Effector memory CD4-positive, alpha-beta T cell (primary cell): ENCODE data around the gene KIF18B.

ENCODE experiments used
- DNase-seq, 3 donors: peaks; one replicate each; pipeline ENCODE4 v3.0.0-alpha.2; 2020
- H3K27ac ChIP-seq: 2 replicates; pipeline ENCODE4 v1.7.0; 2013; ENCODE audit warnings: mild to moderate bottlenecking, low read length, moderate library complexity; ENCODE audit not compliant: insufficient read depth, poor library complexity, severe bottlenecking
- H3K27me3 ChIP-seq: replicated peaks from 2 replicates; pipeline ENCODE4 v1.7.0; 2013; ENCODE audit warnings: mild to moderate bottlenecking, low read length; ENCODE audit not compliant: insufficient read depth, control insufficient read depth, poor library complexity, severe bottlenecking
- H3K36me3 ChIP-seq: 2 replicates; pipeline ENCODE4 v1.7.0; 2013; ENCODE audit warnings: mild to moderate bottlenecking, low read length, moderate library complexity; ENCODE audit not compliant: control insufficient read depth, insufficient read depth
- H3K4me1 ChIP-seq: 2 replicates; pipeline ENCODE4 v1.7.0; 2013; ENCODE audit warnings: low read length, mild to moderate bottlenecking; ENCODE audit not compliant: control insufficient read depth, insufficient read depth, poor library complexity, severe bottlenecking
- H3K4me3 ChIP-seq: 2 replicates; pipeline ENCODE4 v1.7.0; 2013; ENCODE audit warnings: low read length, low read depth, mild to moderate bottlenecking; ENCODE audit not compliant: insufficient read depth, poor library complexity, severe bottlenecking
- H3K9me3 ChIP-seq: 2 replicates; pipeline ENCODE4 v1.7.0; 2013; ENCODE audit warnings: mild to moderate bottlenecking, low read length, moderate library complexity; ENCODE audit not compliant: control insufficient read depth

The KIF18B gene

GRCh38 chr17:44927696-44928095 is 19.9 kb downstream of the KIF18B start:
- DNase-seq, result no peak
- Histone ChIP-seq H3K36me3 (no peaks in the 10 kb centered on the region), H3K27ac (no peak overlapping the region), H3K4me1 (no peaks in the 10 kb centered on the region), H3K27me3 (no peaks in the 10 kb centered on the region), H3K4me3 (no peak overlapping the region), H3K9me3 (no peaks in the 10 kb centered on the region)

- Histone ChIP-seq H3K9me3 (no peaks in the 10 kb centered on the region), H3K4me3 (no peak overlapping the region), H3K4me1 (no peaks in the 10 kb centered on the region), H3K27me3 (peaks cover 4% of the 10 kb centered on the region), H3K36me3 (no peaks in the 10 kb centered on the region), H3K27ac (no peak overlapping the region)
- DNase-seq, result no peak
Observed at GRCh38 chr17:44926821-44927525, 20.6 kb downstream of the KIF18B start.

GRCh38 chr17:44925731-44926697 is 21.6 kb downstream of the KIF18B start:
- peaks cover 5% of the 10 kb centered on the region for H3K27me3 ChIP-seq
- no peaks in the 10 kb centered on the region for H3K9me3 ChIP-seq
- no peaks in the 10 kb centered on the region for H3K4me1 ChIP-seq
- DNase-seq, result no peak
- H3K27ac ChIP-seq, result no peak overlapping the region
- no peak overlapping the region for H3K4me3 ChIP-seq
- H3K36me3 ChIP-seq, result no peaks in the 10 kb centered on the region

GRCh38 chr17:44924107-44924544 is 23.4 kb downstream of the KIF18B start:
- Histone ChIP-seq H3K4me1 (no peaks in the 10 kb centered on the region), H3K9me3 (no peaks in the 10 kb centered on the region), H3K27me3 (peaks cover 5% of the 10 kb centered on the region), H3K36me3 (no peaks in the 10 kb centered on the region), H3K4me3 (no peak overlapping the region), H3K27ac (no peak overlapping the region)
- DNase-seq, result no peak

- H3K9me3 ChIP-seq, result no peaks in the 10 kb centered on the region
- no peaks in the 10 kb centered on the region for H3K36me3 ChIP-seq
- no peak overlapping the region for H3K4me3 ChIP-seq
- no peaks in the 10 kb centered on the region for H3K4me1 ChIP-seq
- no peak for DNase-seq
- peaks cover 5% of the 10 kb centered on the region for H3K27me3 ChIP-seq
- no peak overlapping the region for H3K27ac ChIP-seq
Observed at GRCh38 chr17:44922746-44923470, 24.7 kb downstream of the KIF18B start.

GRCh38 chr17:44922136-44922535 is 25.4 kb downstream of the KIF18B start:
- DNase-seq, result no peak
- H3K36me3 ChIP-seq, result no peaks in the 10 kb centered on the region
- no peak overlapping the region for H3K4me3 ChIP-seq
- H3K4me1 ChIP-seq, result no peaks in the 10 kb centered on the region
- H3K9me3 ChIP-seq, result no peaks in the 10 kb centered on the region
- peaks cover 5% of the 10 kb centered on the region for H3K27me3 ChIP-seq
- no peak overlapping the region for H3K27ac ChIP-seq

GRCh38 chr17:44921122-44921882 is 26.3 kb downstream of the KIF18B start:
- no peak overlapping the region for H3K27ac ChIP-seq
- peaks cover 5% of the 10 kb centered on the region for H3K27me3 ChIP-seq
- H3K36me3 ChIP-seq, result no peaks in the 10 kb centered on the region
- DNase-seq, result no peak
- no peaks in the 10 kb centered on the region for H3K9me3 ChIP-seq
- no peak overlapping the region for H3K4me3 ChIP-seq
- H3K4me1 ChIP-seq, result no peaks in the 10 kb centered on the region

GRCh38 chr17:44920565-44920940 is 27.0 kb downstream of the KIF18B start:
- no peak overlapping the region for H3K27ac ChIP-seq
- no peak for DNase-seq
- H3K4me1 ChIP-seq, result no peaks in the 10 kb centered on the region
- peaks cover 5% of the 10 kb centered on the region for H3K27me3 ChIP-seq
- no peaks in the 10 kb centered on the region for H3K36me3 ChIP-seq
- no peak overlapping the region for H3K4me3 ChIP-seq
- H3K9me3 ChIP-seq, result no peaks in the 10 kb centered on the region

GRCh38 chr17:44919885-44920564 is 27.5 kb downstream of the KIF18B start:
- Histone ChIP-seq H3K27me3 (peaks cover 5% of the 10 kb centered on the region), H3K4me3 (no peak overlapping the region), H3K27ac (no peak overlapping the region), H3K9me3 (no peaks in the 10 kb centered on the region), H3K36me3 (no peaks in the 10 kb centered on the region), H3K4me1 (no peaks in the 10 kb centered on the region)
- DNase-seq, result peak; percentile 30 to 42 (median 30)
